Hepatocyte (in vitro differentiated cells): Measurements from ENCODE around the gene NTSR1.

ENCODE experiments used
- EZH2 ChIP-seq: fragments of 200-600 bp; sonication (generic); IDR thresholded peaks from 2 replicates; pipeline ENCODE4 v1.6.1; 2016; ENCODE audit warnings: antibody characterized with exemption, mild to moderate bottlenecking, borderline replicate concordance
- TF ChIP-seq, protein P1 (sequence below): fragments of 200-600 bp; sonication (generic); IDR thresholded peaks from 2 replicates; pipeline ENCODE4 v1.5.1; 2016; ENCODE audit warnings: antibody characterized with exemption, mild to moderate bottlenecking; ENCODE audit not compliant: poor library complexity

DNA sequence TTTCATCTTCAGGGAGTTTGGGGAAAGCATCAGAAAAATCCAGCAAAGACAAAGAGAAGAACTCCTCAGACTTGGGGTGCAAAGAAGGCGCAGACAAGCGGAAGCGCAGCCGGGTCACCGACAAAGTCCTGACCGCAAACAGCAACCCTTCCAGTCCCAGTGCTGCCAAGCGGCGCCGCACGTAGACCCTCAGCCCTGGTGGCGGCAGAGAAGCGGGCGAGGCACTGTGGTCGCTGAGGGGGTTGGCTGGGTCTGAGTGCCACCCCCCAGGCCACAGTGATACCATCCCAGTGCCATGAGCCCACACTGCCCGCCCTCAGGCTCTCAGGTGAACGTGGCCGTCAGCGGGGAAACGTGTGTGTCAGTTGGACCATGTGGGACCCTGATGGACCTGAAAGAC lies 90.8 kb downstream of the NTSR1 start:
- TF ChIP-seq, protein P1, sequence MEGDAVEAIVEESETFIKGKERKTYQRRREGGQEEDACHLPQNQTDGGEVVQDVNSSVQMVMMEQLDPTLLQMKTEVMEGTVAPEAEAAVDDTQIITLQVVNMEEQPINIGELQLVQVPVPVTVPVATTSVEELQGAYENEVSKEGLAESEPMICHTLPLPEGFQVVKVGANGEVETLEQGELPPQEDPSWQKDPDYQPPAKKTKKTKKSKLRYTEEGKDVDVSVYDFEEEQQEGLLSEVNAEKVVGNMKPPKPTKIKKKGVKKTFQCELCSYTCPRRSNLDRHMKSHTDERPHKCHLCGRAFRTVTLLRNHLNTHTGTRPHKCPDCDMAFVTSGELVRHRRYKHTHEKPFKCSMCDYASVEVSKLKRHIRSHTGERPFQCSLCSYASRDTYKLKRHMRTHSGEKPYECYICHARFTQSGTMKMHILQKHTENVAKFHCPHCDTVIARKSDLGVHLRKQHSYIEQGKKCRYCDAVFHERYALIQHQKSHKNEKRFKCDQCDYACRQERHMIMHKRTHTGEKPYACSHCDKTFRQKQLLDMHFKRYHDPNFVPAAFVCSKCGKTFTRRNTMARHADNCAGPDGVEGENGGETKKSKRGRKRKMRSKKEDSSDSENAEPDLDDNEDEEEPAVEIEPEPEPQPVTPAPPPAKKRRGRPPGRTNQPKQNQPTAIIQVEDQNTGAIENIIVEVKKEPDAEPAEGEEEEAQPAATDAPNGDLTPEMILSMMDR, result no peak
- TF ChIP-seq EZH2, result no peak
